Measurements from ENCODE around the gene RELN. TPM values are rescaled to one million over a fixed set of nuclear protein-coding genes. Genes with fewer than 3 reads are reported as not detected.

The RELN gene
- total RNA-seq, 1 donor from 2014 or later, result 1.5 TPM

GRCh38 chr7:103990991-103991390, 1.5 kb upstream of the RELN start:
- DNase-seq (ENCODE audit: low spot score), result no peak

GRCh38 chr7:103989785-103990767, 618 bp upstream of the RELN start:
- no peak for DNase-seq (ENCODE audit: low spot score)

- no peak for DNase-seq (ENCODE audit: low spot score)
Observed at GRCh38 chr7:103988468-103989199, 824 bp downstream of the RELN start.

- DNase-seq (ENCODE audit: low spot score), result no peak
Observed at GRCh38 chr7:103987451-103987850, 2.0 kb downstream of the RELN start.

GRCh38 chr7:103985565-103986126, 3.8 kb downstream of the RELN start:
- DNase-seq (ENCODE audit: low spot score), result no peak

GRCh38 chr7:103984050-103984449, 5.4 kb downstream of the RELN start:
- no peak for DNase-seq (ENCODE audit: low spot score)

GRCh38 chr7:103983201-103983977, 6.1 kb downstream of the RELN start:
- no peak for DNase-seq (ENCODE audit: low spot score)

- no peak for DNase-seq (ENCODE audit: low spot score)
Observed at GRCh38 chr7:103981003-103981423, 8.4 kb downstream of the RELN start.

- no peak for DNase-seq (ENCODE audit: low spot score)
Observed at GRCh38 chr7:103972779-103973434, 16.6 kb downstream of the RELN start.

GRCh38 chr7:103967401-103967800, 22.1 kb downstream of the RELN start:
- DNase-seq (ENCODE audit: low spot score), result no peak

GRCh38 chr7:103966593-103967277, 22.7 kb downstream of the RELN start:
- DNase-seq (ENCODE audit: low spot score), result no peak

- DNase-seq (ENCODE audit: low spot score), result no peak
Observed at GRCh38 chr7:103964269-103964668, 25.2 kb downstream of the RELN start.

GRCh38 chr7:103962070-103962469, 27.4 kb downstream of the RELN start:
- DNase-seq (ENCODE audit: low spot score), result no peak

- DNase-seq (ENCODE audit: low spot score), result no peak
Observed at GRCh38 chr7:103958284-103958818, 31.1 kb downstream of the RELN start.

- DNase-seq (ENCODE audit: low spot score), result no peak
Observed at GRCh38 chr7:103955985-103956384, 33.5 kb downstream of the RELN start.

- DNase-seq (ENCODE audit: low spot score), result no peak
Observed at GRCh38 chr7:103952408-103952807, 37.0 kb downstream of the RELN start.

- DNase-seq (ENCODE audit: low spot score), result no peak
Observed at GRCh38 chr7:103951311-103951710, 38.1 kb downstream of the RELN start.

- DNase-seq (ENCODE audit: low spot score), result no peak
Observed at GRCh38 chr7:103949374-103949773, 40.1 kb downstream of the RELN start.

- DNase-seq (ENCODE audit: low spot score), result no peak
Observed at GRCh38 chr7:103947026-103947655, 42.3 kb downstream of the RELN start.

Data from ureter (tissue), 1 donor.